Measurements from ENCODE around the gene EPB41.

- TF ChIP-seq CTCF (IDR thresholded peaks at IDR 0.05; ENCODE audit: low read depth, low read length, missing input control) (no peak), GABPA (IDR thresholded peaks at IDR 0.05 in 1 of 2, conservative IDR thresholded peaks at IDR 0.05 in 1 of 2) (no peak), FOXA2 (IDR thresholded peaks at IDR 0.05) (no peak), EGR1 (IDR thresholded peaks at IDR 0.05; ENCODE audit: low read depth in 2 of 2) (no peak), RAD21 (IDR thresholded peaks at IDR 0.05) (no peak), ZBTB33 (IDR thresholded peaks at IDR 0.05) (no peak), REST (IDR thresholded peaks at IDR 0.05) (no peak), YY1 (IDR thresholded peaks at IDR 0.05) (no peak), NR2F2 (IDR thresholded peaks at IDR 0.05) (no peak), MAX (IDR thresholded peaks at IDR 0.05) (no peak), TAF1 (conservative IDR thresholded peaks at IDR 0.05) (no peak), HNF4G (IDR thresholded peaks at IDR 0.05) (no peak)
These were observed 19.5 kb downstream of the EPB41 start for GRCh38 chr1:28933918-28934317.

Measured in liver (tissue), 3 donors.